ENCODE results near the gene SULT4A1. TPM values are rescaled to one million over a fixed set of nuclear protein-coding genes. Genes with fewer than 3 reads are reported as not detected.

Gene SULT4A1
- total RNA-seq, 1 experiment from 2014 or later: 0.15 TPM

DNA sequence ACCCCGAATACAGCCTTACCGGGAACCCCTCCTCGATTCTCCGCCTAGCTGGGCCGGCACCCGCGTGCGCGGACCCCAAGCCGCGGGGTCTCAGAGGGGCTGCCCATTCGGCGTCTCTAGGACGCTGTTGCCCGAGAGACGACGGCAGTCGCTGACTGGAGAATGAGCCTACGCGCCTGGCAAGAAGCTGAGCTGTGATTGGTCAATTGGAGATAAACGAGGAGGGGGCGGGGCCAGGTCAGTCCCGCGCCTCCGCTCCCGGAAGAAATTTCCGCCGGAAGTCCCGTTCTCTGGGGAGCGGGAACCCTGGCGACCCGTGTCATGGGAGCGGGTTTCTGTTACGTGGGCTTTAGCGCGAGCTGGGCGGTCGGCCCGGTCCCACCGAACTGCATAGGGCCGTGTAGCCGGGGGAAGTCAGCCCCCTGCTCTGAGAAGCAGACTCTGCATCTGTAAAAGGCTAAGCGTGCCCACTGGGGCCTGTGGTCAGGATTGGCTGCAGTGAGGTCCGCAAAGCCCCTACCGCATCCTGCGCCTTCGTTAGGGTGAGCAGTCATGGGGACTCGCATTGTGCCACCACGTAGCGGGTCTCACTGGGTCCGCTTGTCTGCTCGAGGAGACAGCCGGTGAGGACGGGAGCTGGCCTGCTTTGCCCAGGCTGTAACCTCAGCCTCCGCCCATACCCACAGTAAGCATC, 50.0 kb downstream of the SULT4A1 start, which contains the start of gene EFCAB6:
Gene EFCAB6 (minus strand): TSS at position 157 of the 694 bp plus-strand sequence. CDS start 29,987 bp downstream, outside the sequence.
- POLR2A ChIA-PET (ENCODE audit: low non-redundant PET): no interaction called here
- intact Hi-C loops (cut with micrococcal nuclease; ENCODE audit: unreplicated experiment): no loop called here
- Histone ChIP-seq H3K36me3 (ENCODE audit: insufficient read depth, low read length, poor library complexity, severe bottlenecking) (no peaks in the 10 kb centered on the region), H3K4me1 (ENCODE audit: insufficient read depth, low read length, poor library complexity, severe bottlenecking) (peaks cover 7% of the 10 kb centered on the region), H3K4me3 (ENCODE audit: low read depth, low read length, poor library complexity, severe bottlenecking) (peak within 1 kb of the TSS; percentile 57), H3K27ac (ENCODE audit: low read depth, low read length, poor library complexity, severe bottlenecking) (peak within 1 kb of the TSS; percentile 79), H3K27me3 (replicated peaks; ENCODE audit: insufficient read depth, low read depth, low read length, poor library complexity) (no peaks in the 10 kb centered on the region), H3K9me3 (ENCODE audit: low read depth, low read length, poor library complexity, severe bottlenecking) (no peaks in the 10 kb centered on the region)
- DNase-seq (ENCODE audit: low spot score): peak; percentile 95
- CTCF ChIA-PET: no interaction called here
- TF ChIP-seq EZH2 (IDR thresholded peaks at IDR 0.05; ENCODE audit: borderline replicate concordance, low read depth, low read length, poor library complexity, severe bottlenecking): no peak
- TF ChIP-seq, protein P1, sequence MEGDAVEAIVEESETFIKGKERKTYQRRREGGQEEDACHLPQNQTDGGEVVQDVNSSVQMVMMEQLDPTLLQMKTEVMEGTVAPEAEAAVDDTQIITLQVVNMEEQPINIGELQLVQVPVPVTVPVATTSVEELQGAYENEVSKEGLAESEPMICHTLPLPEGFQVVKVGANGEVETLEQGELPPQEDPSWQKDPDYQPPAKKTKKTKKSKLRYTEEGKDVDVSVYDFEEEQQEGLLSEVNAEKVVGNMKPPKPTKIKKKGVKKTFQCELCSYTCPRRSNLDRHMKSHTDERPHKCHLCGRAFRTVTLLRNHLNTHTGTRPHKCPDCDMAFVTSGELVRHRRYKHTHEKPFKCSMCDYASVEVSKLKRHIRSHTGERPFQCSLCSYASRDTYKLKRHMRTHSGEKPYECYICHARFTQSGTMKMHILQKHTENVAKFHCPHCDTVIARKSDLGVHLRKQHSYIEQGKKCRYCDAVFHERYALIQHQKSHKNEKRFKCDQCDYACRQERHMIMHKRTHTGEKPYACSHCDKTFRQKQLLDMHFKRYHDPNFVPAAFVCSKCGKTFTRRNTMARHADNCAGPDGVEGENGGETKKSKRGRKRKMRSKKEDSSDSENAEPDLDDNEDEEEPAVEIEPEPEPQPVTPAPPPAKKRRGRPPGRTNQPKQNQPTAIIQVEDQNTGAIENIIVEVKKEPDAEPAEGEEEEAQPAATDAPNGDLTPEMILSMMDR (conservative IDR thresholded peaks at IDR 0.05; ENCODE audit: low read depth, low read length): no peak
- TSS peak; percentile 77 for BruUV-seq (replicated peaks)

DNA sequence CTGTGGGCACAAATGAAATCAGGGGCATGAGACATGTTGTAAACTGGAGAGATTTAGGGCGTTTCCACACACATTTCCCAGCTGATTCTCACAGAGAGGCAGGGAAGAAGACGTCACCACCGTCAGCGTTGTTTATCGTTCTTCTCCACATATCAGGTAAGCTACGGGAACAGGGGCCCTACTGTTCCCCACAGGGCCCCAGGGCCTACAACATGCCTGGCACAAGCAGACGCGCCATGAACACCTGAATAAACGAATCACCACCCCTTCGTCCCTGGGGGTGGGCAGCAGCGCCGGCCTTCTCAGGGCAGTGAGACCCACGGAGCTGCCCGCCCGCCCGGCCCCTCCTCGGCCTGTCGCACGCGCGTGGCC, 50.5 kb downstream of the SULT4A1 start:
- Histone ChIP-seq H3K4me3 (ENCODE audit: low read depth, low read length, poor library complexity, severe bottlenecking) (peak overlapping the region; percentile 57), H3K9me3 (ENCODE audit: low read depth, low read length, poor library complexity, severe bottlenecking) (no peaks in the 10 kb centered on the region), H3K27ac (ENCODE audit: low read depth, low read length, poor library complexity, severe bottlenecking) (peak overlapping the region; percentile 79), H3K4me1 (ENCODE audit: insufficient read depth, low read length, poor library complexity, severe bottlenecking) (peaks cover 7% of the 10 kb centered on the region), H3K36me3 (ENCODE audit: insufficient read depth, low read length, poor library complexity, severe bottlenecking) (no peaks in the 10 kb centered on the region), H3K27me3 (replicated peaks; ENCODE audit: insufficient read depth, low read depth, low read length, poor library complexity) (no peaks in the 10 kb centered on the region)
- ChIA-PET CTCF (no interaction called here), POLR2A (ENCODE audit: low non-redundant PET) (no interaction called here)
- intact Hi-C loops (cut with micrococcal nuclease; ENCODE audit: unreplicated experiment): no loop called here
- peak; percentile 10 for DNase-seq (ENCODE audit: low spot score)
- TF ChIP-seq EZH2 (IDR thresholded peaks at IDR 0.05; ENCODE audit: borderline replicate concordance, low read depth, low read length, poor library complexity, severe bottlenecking): no peak
- TF ChIP-seq, protein P1 (conservative IDR thresholded peaks at IDR 0.05; ENCODE audit: low read depth, low read length): no peak
- BruUV-seq (replicated peaks): no TSS peak

DNA sequence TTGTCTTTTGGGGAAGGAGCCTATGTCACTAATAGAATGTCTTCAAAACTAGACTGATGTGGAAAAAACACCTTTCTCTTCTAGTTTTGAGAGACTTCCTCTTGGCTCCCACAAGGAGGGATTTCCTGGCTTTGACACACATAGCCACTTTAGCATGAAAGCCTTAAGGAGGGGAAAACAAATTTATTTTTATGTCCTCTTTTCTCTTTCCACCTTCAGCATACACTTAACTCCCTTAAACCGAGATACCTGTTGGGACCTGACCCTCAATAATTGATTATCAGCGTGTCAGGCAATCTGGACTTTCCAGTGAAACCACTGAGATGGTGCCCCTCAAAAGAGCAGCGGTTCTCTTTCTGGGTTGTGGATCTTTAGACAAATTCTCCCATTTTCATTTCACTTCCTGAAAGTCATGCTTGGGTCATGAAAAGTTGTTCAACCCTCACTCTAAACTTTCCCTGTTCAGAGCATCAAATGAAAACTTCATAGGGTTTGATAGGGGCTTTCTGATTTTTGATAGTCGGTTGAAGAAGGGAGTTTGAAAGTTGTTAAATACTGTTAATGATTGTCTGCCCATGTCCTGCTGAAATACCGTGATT, 59.3 kb downstream of the SULT4A1 start:
- ChIA-PET POLR2A (ENCODE audit: low non-redundant PET) (interaction anchor here (0.7 kb wide), 1 partner anchor 565 kb away, joined by 8 read pairs; no protein-coding TSS in a partner anchor), CTCF (no interaction called here)
- no peaks in the 10 kb centered on the region for H3K4me1 ChIP-seq (ENCODE audit: insufficient read depth, low read length, poor library complexity, severe bottlenecking)
- BruUV-seq (replicated peaks): no TSS peak
- no peak overlapping the region for H3K4me3 ChIP-seq (ENCODE audit: low read depth, low read length, poor library complexity, severe bottlenecking)
- H3K36me3 ChIP-seq (ENCODE audit: insufficient read depth, low read length, poor library complexity, severe bottlenecking): no peaks in the 10 kb centered on the region
- intact Hi-C loops (cut with micrococcal nuclease; ENCODE audit: unreplicated experiment): no loop called here
- TF ChIP-seq EZH2 (IDR thresholded peaks at IDR 0.05; ENCODE audit: borderline replicate concordance, low read depth, low read length, poor library complexity, severe bottlenecking): no peak
- TF ChIP-seq, protein P1 (conservative IDR thresholded peaks at IDR 0.05; ENCODE audit: low read depth, low read length): no peak
- no peak overlapping the region for H3K27ac ChIP-seq (ENCODE audit: low read depth, low read length, poor library complexity, severe bottlenecking)
- peaks cover 31% of the 10 kb centered on the region for H3K27me3 ChIP-seq (replicated peaks; ENCODE audit: insufficient read depth, low read depth, low read length, poor library complexity)
- H3K9me3 ChIP-seq (ENCODE audit: low read depth, low read length, poor library complexity, severe bottlenecking): peaks cover 6% of the 10 kb centered on the region
- DNase-seq (ENCODE audit: low spot score): no peak
